Measurements from ENCODE around the gene CYP4F11.
"Not testable (repeated sequence)": the region's sequence is repeated elsewhere in the genome, so short reads cannot be mapped to it uniquely, and the experiment has no call there.

Gene CYP4F11

DNA sequence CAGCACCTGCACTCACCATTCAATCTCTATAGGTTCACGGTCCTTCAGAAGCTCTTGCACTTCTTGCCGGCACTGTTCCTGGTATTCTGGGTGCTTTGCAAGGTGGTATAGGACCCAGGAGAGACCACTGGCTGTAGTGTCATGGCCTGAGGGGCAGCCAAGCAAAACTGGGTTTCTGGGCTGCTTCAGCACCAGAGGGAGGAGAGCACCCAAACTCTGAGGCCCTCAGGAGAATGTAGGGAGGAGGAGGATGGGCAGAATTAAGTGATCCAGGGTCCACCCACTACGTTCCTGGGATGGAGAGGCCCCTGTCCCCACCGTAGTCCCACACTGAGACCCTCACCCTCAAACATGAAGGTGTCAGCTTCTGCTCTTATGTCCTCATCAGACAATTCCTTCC lies 12.3 kb downstream of the CYP4F11 start:
- DNase-seq (ENCODE audit: low read depth), result no peak

DNA sequence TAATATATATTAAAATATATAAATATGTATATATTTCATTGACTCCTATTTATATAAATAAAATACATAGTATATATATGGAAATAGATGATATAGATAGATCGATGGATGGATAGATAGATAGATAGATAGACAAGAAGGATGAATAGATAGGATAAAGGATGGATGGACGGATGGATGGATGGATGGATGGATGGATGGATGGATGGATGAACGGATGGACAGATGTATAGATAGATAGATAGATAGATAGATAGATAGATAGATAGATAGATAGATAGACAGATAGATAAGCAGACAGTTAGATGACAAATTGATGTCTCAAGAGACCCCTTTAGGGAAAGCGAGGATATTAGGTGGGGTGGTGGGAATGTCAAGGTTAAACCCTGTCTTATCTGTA lies 15.1 kb downstream of the CYP4F11 start:
- DNase-seq (ENCODE audit: low read depth), result no peak

DNA sequence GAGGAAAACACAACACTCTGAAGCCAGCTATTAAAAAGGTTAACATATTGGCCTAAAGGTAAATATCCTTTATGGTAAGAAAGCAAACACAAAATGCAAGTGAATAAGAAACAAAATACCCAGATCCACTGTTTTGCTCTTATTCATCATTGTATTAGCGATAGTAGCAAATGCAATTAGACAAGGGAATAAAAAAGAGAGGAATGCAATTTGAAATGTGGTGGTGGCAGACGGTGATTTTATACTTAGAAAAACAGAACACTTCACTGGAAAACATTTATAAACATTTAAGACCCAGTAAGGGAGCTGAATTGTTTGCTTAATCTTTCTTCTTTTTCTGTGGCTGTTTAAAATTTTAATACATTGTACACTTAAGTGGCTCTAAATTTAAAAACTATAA lies 19.2 kb downstream of the CYP4F11 start:
- no peak for DNase-seq (ENCODE audit: low read depth)

DNA sequence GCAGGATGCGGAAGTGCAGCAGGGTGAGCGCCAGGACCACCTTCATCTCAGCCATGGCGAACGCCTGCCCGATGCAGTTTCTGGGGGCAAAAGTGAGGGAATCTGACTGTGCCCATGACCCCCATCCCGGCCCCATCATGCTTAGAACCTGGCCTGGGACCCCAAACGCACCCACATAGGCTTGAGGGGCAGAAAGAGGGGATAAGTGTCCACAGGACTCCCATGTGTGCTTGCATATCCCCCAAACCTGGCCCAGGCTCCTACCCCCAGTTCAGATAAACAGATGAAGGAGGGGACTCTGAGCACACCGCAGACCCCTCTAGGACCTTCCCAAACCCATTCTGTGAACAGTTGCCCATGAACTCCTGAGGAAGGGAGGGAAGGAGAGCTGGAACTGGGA lies 20.5 kb downstream of the CYP4F11 start:
- no peak for DNase-seq (ENCODE audit: low read depth)

DNA sequence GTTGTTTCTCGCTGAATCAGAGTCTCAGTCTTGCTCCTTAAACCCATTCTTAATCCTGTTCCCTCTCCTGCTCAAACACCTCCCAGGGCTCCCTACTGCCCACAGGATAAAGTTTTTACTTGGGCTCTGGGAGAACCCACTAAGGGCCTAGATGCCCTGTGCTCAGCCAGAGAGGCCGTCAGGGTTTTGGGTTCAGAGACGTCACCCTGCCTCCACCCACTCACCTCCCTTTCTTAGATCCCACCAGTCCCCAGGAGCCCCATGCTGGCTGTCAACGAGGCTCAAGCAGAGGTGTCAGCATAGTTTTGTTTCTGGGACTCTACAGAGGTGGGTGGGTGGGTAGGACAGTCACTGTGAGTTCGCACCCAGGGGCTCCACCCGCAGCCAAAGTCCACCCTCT lies 20.9 kb downstream of the CYP4F11 start:
- DNase-seq (ENCODE audit: low read depth), result no peak

DNA sequence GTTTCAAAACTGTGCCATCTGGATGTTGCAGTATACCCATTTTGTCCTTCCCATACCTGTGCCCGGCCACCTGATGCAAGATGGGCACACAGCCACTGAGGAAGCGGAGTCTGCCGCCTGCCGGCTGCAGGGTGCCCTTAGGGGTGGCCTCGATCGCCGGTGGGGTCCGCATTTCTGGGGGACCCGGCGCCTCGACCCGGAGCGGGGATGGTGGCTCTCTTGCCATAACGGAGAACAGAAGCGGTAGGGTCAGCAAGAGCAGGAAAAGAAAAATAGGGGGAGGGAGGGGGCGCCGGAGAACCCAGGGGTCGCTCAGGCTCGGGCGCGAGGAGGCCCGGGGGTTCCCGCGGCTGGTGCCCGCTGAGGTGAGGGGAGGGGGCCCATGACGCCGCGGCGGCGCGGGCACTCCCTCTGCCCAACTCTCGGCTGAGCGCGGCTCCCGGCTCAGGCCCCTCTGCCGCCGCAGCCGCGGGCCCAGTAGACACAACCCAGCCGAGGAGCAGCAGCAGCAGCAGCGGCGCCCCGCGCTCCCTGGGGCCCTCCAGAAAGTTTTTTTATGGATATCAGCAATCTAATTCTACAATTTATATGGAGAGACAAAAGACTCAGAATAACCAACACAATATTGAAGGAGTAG lies 22.6 kb downstream of the CYP4F11 start:
- DNase-seq (ENCODE audit: low read depth), result no peak

DNA sequence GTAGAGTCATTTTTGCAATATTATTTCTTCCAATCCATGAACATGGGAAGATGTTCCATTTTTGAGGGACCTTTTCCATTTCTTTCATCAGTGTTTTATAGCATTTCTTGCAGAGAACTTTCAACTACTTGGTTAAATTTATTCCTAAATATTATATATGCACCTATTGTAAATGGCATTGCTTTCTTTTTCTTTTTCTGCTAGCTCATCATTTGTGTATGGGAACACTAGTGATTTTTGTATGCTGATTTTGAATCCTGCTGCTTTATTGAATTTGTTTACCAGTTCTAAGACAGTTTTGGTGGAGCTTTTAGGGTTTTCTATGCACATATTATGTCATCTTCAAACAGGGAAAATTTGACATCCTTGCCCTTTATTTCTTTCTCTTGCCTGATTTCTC lies 29.3 kb downstream of the CYP4F11 start:
- DNase-seq (ENCODE audit: low read depth), result no peak

DNA sequence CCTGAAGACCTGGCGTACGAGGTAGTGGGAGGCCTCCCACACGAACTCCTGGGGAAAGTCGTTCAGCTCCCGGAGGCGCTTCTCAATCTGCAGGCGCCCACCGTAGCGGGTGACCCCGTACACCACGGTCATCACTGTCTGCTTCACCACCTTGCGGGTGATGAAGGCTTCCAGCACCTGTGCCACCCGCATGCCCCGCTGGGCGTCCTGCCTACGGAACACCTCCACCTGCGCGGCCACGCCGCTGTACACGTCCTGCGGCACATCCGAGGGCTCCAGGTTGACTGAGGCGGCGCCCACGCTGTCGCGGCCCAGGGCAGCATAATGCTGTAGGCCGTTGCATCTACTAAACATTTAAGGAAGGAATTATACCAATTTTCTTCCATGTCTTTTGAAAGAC lies 31.4 kb downstream of the CYP4F11 start:
- DNase-seq (ENCODE audit: low read depth), result not testable (repeated sequence)

DNA sequence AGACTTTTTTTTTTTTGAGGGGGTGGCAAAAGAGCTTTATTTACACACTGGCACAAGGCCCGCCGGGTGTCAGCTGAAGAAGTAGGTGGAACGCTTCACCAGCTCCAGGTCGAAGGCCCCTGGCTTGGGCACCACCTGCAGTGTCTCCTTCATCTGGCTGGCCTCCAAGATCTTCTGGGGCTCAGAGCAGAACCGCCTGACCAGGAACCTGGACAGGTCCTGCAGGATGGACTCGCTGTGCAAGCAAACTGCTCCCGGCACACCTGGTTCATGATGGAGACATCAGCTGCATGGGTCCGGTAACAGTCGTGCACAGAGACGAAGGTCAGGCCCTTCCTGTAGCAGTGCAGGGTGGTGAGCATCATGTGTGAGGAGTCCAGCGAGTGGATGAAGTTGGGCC lies 32.1 kb downstream of the CYP4F11 start:
- DNase-seq (ENCODE audit: low read depth), result no peak

DNA sequence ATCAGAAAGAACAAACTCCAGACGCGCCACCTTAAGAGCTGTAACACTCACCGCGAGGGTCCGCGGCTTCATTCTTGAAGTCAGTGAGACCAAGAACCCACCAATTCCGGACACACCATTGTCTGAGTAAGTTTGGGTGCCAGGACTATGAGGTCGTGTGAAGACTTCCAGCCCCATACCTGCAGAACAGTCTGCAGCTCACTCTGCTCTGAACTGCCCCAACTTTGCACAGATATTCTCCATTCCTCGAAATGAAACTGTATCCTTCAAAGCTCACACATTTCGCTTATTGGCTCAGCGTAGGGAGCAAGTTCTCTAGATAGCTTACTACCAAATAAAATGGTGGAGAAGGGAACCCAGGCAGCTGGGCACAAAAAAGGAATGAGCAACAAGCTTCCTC lies 33.8 kb downstream of the CYP4F11 start:
- DNase-seq (ENCODE audit: low read depth), result no peak

DNA sequence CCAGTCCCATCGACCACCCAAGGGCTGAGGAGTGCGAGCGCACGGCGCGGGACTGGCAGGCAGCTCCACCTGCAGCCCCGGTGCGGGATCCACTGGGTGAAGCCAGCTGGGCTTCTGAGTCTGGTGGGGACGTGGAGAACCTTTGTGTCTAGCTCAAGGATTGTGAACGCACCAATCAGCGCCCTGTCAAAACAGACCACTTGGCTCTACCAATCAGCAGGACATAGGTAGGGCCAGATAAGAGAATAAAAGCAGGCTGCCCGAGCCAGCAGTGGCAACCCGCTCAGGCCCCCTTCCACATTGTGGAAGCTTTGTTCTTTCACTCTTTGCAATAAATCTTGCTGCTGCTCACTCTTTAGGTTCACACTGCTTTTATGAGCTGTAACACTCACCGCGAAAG lies 34.3 kb downstream of the CYP4F11 start:
- DNase-seq (ENCODE audit: low read depth), result not testable (repeated sequence)

DNA sequence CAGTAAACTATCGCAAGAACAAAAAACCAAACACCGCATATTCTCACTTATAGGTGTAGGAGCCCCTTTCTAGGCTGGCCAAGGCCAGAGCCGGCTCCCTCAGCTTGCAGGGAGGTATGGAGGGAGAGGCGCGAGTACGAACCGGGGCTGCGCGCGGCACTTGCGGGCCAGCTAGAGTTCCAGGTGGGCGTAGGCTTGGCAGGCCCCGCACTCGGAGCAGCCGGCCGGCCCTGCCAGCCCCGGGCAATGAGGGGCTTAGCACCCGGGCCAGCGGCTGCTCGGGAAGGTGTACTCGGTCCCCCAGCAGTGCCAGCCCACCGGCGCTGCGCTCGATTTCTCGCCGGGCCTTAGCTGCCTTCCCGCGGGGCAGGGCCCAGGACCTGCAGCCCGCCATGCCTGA lies 34.8 kb downstream of the CYP4F11 start:
- not testable (repeated sequence) for DNase-seq (ENCODE audit: low read depth)

DNA sequence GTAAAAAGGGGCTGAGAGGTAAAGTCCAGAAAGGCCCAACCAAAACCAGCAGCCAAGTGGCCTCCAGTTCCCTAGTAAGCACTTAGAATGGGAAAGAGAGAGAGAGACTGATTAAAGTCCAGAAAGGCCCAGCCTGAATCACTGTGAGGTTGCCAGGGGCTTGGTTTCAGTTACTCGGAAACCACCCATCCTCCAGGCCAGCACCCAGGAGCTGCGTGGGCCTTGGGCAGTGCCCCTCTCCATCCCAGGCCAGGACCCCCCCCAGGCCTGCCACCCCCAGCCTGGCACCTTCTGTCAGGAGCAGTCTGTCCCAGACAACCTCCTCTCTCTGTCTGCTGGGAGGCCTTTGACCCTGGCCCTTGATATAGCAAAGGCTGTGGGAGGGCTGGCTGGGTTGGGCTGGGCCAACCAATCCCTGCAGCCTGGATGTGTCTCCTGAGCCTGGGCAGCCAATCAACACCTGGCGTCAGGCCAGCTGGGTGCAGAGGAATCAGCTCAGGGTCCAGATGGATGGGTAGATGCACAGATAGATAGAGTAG lies 36.5 kb downstream of the CYP4F11 start, which contains the start of gene CYP4F2:
CYP4F2 (minus strand) TSS at position 337 of the 539 bp plus-strand sequence. CDS start 463 bp downstream, outside the sequence.
- no peak for DNase-seq (ENCODE audit: low read depth)

DNA sequence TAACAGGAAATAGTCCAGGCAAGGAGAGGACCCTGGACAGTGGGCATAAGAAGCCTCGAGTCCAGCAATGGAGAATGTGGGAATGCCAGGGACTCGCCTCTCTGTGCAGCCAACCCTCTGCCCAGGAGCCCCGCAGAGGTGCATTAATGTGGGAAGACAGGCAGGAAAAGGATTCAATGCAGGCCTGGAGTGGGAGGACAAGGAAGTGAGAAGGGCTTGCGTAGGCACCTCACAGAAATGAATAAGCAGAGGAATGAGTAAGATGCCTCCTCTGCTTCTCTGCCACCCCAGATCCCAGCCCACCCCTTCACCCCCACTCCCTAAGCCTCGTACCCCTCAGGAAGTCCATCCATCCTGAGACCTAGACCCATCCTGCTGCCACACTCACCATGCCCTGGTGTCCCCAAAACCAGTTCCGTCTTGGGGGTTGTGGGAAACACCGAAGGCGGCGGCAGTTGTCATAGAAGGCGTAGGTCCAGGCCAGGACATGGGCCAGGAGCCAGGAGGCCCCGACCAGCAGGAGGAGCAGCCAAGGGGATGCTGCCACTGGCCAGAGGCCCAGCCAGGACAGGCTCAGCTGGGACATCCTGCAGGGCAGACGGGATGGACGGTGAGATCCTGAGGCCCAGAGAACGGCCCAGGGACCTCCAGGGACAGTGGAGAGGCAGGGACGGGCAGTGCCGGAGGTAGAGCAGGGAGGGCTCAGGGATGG lies 37.1 kb downstream of the CYP4F11 start:
- DNase-seq (ENCODE audit: low read depth), result no peak

DNA sequence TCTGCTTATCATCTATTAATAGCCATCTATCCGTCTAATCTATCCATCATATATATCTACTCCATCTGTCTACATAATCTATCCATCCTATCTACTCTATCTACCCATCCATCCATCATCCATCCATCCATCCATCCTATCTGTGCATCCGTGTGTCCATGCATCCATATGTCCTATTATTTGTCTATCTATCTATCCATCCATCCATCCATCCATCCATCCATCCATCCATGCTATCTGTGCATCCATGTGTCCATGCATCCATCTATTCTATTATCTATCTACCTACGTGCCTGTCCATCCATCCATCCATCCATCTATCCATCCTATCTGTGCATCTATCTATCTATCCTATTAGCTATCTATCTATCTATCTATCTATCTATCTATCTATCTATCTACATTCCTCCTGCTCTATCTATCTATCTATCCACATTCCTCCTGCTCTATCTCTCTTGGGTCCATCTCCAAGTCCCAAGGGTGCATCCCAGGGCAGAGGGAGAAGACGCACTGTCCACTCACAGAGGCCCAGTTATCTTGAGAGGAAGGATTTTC lies 38.4 kb downstream of the CYP4F11 start:
- DNase-seq (ENCODE audit: low read depth), result no peak

DNA sequence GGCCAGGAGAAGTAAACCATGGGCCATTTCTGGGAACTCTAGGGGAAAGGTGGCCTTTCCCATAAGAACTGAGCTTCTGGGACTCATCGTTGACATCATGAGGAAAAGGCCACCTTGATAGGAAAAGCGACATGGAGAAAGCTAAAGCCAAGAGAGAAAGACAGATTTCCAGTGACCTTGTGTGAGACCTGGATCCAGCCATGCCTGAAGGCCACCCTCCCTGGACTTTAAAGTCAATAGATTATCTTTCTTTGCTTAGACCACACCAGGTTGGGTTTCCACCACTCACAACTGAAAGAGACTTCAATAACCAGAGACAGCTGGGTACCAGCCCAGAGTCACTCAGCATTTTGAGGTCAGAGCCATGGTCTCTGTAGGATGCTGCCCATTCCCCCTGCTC lies 40.0 kb downstream of the CYP4F11 start:
- no peak for DNase-seq (ENCODE audit: low read depth)

DNA sequence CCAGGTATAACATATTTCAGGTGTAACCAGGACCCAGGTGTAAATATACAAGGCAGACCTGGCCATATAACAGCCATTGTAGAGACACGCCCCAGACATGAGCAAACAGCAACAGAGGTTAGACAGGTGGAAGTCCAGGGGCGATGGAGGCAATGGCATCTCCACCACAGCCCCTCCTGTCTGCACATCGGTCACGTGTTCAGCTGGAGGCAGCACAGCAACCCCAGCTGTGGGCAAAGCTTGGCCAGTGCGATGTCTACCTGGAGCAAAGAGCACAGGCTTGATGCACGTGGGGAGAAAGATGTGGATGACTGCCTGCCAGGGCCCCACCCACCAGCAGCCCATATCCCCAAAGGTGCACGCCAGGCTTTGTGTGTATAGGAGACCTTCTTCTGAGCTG lies 40.9 kb downstream of the CYP4F11 start:
- no peak for DNase-seq (ENCODE audit: low read depth)

DNA sequence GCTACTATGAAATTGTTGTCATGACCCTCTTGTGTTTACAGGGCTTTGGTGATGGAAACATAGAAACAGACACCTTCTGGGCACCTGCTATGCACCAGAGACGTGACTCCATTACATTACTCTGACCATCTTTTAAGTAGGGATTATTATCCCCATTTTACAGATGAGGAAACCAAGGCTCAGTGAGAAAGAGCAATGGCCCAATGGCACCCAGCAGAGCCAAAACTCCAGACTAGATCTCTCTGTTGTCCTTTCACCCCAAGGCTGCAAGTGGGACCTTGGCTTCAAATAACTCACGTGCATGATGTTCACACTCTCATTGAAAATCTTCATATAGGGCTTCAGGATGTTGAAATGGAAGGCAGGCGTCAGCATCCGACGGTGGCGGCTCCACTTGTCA lies 42.3 kb downstream of the CYP4F11 start:
- no peak for DNase-seq (ENCODE audit: low read depth)

DNA sequence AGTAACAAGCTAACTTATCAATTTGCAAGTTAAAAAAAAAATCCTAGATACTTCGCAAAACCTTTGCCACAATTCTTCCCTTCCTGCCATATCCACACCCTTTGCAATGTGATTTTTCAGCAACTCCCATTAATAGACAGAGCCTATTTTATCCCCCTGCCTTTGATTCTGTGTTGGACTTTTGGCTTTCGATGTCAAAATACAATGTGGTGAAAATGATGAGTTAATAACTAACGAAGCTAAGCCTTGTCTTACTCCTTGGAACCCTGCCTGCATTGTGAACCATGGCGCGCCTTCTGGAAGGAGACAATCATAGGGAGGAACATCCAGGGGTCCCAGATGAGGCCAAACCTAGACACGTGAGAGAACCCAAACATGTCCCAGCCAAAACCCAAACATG lies 42.9 kb downstream of the CYP4F11 start:
- no peak for DNase-seq (ENCODE audit: low read depth)

DNA sequence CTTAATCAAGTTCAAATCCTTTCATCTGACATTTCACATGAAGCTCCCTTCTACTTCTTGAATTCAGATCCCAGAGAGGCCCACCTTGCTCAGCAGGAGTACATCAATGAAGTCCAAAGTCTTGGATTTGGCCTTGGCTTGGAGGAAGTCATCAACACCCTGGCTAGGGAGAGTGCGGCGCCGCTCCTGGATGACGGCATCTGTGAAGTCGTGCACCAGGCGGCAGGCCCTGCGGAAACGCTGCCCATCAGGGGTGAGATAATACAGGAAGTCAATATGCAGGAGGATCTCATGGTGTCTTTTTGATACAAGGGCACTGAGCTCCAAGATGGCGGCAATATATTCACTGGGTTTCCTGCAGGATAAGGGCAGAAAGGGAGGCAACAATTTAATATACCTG lies 45.0 kb downstream of the CYP4F11 start:
- not testable (repeated sequence) for DNase-seq (ENCODE audit: low read depth)

DNA sequence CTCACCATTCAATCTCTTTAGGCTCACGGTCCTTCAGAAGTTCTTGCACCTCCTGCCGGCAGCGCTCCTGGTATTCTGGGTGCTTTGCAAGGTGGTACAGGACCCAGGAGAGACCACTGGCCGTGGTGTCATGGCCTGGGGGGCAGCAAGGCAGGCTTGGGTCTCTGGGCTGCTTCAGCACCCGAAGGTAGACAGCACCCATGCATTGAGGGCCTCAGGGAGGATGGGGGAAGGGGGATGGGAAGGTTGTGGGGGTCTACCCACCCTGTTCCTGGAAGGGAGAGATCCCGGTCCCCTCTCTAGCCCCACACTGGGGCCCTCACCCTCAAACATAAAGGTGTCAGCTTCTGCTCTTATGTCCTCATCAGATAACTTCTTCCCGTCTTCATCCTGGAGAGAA lies 48.4 kb downstream of the CYP4F11 start:
- no peak for DNase-seq (ENCODE audit: low read depth)

DNA sequence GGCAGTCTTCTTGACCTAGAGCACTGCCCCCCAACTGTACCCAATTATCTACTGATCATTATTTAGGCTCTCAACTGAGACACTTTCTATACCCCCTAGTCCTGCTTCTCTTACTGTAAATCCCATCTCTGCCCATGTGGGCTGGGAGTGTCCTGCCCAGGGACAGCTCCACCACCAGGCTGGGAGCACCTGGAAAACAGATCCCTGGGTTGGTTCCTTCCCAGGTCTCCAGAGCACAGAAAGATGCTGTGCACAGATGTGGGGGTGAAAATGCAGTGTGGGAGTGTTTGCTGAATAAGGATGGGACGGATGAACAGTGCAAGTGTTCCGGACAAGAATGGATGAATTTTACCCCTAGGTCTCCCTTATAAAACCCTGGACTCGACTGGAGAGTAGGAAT lies 49.2 kb downstream of the CYP4F11 start:
- no peak for DNase-seq (ENCODE audit: low read depth)

DNA sequence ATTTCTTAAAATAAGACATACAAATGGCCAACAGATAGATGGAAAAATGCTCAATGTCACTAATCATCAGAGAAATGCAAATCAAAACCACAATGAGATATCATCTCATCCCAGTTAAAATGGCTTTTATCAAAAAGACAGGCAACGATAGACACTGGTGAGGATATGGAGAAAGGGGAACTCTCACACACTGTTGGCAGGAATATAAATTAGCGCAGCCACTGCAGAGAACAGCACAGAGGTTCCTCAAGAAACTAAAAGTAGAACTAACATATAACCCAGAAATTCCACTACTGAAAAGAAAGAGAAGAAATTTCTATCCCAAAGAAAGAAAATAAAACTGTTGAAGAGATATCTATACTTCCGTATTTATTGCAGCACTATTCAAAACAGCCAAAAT lies 51.0 kb downstream of the CYP4F11 start:
- DNase-seq (ENCODE audit: low read depth), result not testable (repeated sequence)

All from stimulated activated CD8-positive, alpha-beta memory T cell treated with anti-CD3 and anti-CD28 coated beads, Interleukin-4, amount 100 ng/mL, for 24 hours (primary cell).